ENCODE measurements around the gene PRDM12.
"Not testable (repeated sequence)": the region's sequence is repeated elsewhere in the genome, so short reads cannot be mapped to it uniquely, and the experiment has no call there.

Gene PRDM12

GRCh38 chr9:130665431-130666392 lies 1.3 kb downstream of the PRDM12 start:
- DNase-seq: no peak

- no peak for DNase-seq
These were observed 2.2 kb downstream of the PRDM12 start for GRCh38 chr9:130666393-130667119.

GRCh38 chr9:130667120-130667435 lies 2.7 kb downstream of the PRDM12 start:
- DNase-seq: no peak

GRCh38 chr9:130668196-130668595 lies 3.8 kb downstream of the PRDM12 start:
- DNase-seq: no peak

- DNase-seq: no peak
These were observed 4.3 kb downstream of the PRDM12 start for GRCh38 chr9:130668659-130669058.

- no peak for DNase-seq
These were observed 5.6 kb downstream of the PRDM12 start for GRCh38 chr9:130669965-130670364.

- DNase-seq: no peak
These were observed 6.2 kb downstream of the PRDM12 start for GRCh38 chr9:130670644-130671043.

GRCh38 chr9:130672466-130672865 lies 8.1 kb downstream of the PRDM12 start:
- DNase-seq: no peak

GRCh38 chr9:130672933-130673615 lies 8.7 kb downstream of the PRDM12 start:
- no peak for DNase-seq

- no peak for DNase-seq
These were observed 11.0 kb downstream of the PRDM12 start for GRCh38 chr9:130675396-130675795.

- no peak for DNase-seq
These were observed 12.9 kb downstream of the PRDM12 start for GRCh38 chr9:130677252-130677651.

- peak in 1 of 2 donors; percentile 61 for DNase-seq
These were observed 16.7 kb downstream of the PRDM12 start for GRCh38 chr9:130680836-130681768.

GRCh38 chr9:130681769-130682420 lies 17.5 kb downstream of the PRDM12 start:
- DNase-seq: no peak

- DNase-seq: peak in 1 of 2 donors; percentile 15
These were observed 18.2 kb downstream of the PRDM12 start for GRCh38 chr9:130682421-130683121.

- no peak for DNase-seq
These were observed 20.7 kb downstream of the PRDM12 start for GRCh38 chr9:130685104-130685503.

- not testable (repeated sequence) for DNase-seq
These were observed 21.6 kb downstream of the PRDM12 start for GRCh38 chr9:130685945-130686344.

GRCh38 chr9:130687615-130688014 lies 23.2 kb downstream of the PRDM12 start:
- DNase-seq: no peak

- no peak for DNase-seq
These were observed 23.7 kb downstream of the PRDM12 start for GRCh38 chr9:130688072-130688471.

GRCh38 chr9:130689572-130689936 lies 25.2 kb downstream of the PRDM12 start:
- DNase-seq: no peak

- DNase-seq: no peak
These were observed 25.7 kb downstream of the PRDM12 start for GRCh38 chr9:130689937-130690700.

All from bone marrow (tissue), 2 donors.